HG03280 (cell line): ENCODE measurements around the gene FGF14.

Experiments
- ATAC-seq: cut with Tn5 transposase; IDR thresholded peaks from one replicate; pipeline ENCODE4 v1.9.1; 2021; ENCODE audit warnings: mild to moderate bottlenecking, moderate library complexity; ENCODE audit not compliant: unreplicated experiment

Gene FGF14

DNA sequence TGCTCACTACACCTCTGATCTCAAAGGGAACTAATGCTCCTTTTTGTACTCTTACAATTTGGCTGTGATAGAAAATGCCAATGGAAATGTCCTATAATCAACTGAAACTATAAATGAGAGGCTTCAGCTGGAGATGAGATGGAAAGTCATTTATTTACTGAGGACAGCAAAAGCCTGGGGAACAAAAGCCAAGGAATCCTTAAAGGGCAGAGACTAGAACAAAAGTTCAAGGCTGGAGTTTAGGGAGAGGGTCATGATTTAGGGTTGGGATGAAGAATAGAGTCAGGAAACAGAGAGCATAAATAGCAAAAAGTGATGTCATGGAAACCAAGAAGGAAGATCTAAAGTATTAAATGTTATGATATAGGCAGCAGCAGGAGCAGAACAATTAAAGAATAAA is 401.1 kb downstream of the FGF14 start:
- ATAC-seq: no peak

DNA sequence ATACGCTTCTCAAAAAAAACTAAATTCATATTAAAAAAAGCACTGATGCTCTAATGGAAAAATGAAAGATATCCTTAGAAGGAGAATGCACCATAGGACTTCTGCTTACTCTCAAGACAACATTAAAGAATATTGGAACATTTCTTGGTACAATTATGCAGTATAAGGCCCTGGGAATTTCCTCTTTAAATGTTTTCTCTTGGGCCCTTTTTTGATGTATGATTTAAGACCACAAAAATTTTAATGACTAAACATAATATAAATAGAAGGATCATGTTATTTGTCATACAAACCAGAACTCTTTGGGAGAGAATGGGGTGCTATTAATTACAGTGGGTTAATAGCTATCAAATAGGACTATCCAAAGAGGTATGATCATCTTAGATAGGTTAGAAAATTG is 403.7 kb downstream of the FGF14 start:
- ATAC-seq: no peak

DNA sequence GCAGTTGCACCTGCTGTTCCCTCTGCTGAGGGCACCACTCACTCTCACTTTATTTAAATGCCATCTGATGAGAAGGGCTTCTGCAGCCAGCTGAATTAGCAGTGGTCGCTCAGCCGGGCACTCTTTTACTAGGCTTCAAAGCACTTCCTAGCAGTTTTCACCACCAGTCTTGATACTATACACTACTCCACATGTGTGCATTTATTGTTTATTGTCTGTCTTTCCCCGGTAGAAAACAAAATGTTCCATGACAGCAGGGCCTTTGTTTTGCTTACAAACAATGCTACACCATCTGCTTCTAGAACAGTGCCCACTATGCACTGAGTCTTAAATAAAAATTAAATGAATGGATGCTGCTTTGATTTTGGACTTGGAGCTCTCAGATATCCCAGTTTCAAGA is 404.9 kb downstream of the FGF14 start:
- ATAC-seq: no peak

DNA sequence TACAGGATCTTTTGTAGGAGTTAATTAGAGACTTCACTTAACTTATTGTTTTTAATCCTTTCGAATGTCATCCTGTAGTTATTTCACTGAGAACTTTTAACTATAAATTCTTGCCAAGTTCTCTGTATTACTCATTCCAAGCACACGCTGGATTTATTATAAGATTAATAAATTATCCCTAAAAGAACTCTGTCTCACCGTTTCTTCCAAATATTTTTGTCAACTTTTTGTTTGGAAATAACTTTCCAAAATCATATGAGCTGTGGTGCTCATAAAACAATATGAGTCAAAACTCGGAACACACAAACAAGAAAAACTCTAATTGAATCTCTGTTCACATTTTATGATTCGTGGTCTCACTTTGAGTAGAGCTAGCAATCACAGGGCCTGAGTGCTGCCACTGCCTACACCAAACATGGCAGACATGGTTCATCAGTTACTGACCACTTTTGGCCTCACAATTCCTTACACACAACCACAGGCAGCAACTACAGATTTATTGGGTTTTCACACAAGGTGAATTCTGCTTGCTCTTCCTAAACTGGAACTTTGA is 412.0 kb downstream of the FGF14 start:
- no peak for ATAC-seq

DNA sequence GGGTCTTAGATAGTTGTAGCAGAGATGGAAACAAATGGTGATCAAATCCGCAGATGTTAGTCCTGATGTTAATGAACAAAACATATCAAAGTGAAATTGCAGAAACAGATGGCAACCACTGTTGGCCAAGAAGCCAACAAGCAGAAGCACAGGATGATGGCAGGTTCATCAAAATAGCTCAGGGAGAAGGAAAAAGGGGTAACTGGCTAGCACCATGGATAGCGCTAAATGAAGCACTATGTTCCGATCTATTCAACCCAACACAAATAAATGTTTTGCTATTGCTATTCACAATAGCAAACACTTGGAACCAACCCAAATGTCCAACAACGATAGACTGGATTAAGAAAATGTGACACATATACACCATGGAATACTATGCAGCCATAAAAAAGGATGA is 413.7 kb downstream of the FGF14 start:
- no peak for ATAC-seq

DNA sequence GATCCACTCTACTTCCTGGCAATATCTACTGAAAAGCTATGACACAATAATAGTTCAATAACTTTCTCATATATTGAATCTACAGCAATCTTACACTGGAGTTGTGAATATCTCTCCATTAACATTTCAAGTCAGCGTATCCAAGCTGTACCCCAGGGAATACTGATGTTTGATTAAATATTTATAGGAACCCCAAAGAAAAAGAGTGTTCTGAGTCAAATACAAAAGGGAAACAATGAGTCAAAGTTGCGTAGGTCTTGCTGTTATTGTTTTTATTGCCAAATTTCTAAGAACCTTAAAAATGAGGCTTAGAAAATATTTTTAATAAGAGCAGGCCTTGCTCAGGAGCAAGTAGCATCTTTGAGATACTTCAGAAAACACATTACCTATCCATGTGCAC is 415.5 kb downstream of the FGF14 start:
- no peak for ATAC-seq

DNA sequence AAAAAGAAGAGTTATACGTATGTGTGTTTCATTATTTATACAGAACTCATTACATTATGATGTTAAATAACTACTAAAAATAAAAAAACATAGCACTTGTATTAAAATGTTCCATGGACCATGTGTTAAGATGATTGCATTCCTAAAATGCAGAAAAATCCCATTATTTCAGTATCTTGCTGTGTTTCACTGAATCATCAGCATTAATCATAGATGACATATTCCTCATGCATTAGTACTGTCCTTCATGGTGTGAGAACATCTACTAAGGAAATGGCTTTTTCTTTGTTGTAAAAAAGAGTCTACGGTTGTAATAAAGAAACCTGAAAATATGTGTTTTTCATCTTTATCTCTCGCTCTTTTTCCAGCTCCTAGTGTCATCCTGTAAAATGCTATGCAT is 416.5 kb downstream of the FGF14 start:
- ATAC-seq: no peak

DNA sequence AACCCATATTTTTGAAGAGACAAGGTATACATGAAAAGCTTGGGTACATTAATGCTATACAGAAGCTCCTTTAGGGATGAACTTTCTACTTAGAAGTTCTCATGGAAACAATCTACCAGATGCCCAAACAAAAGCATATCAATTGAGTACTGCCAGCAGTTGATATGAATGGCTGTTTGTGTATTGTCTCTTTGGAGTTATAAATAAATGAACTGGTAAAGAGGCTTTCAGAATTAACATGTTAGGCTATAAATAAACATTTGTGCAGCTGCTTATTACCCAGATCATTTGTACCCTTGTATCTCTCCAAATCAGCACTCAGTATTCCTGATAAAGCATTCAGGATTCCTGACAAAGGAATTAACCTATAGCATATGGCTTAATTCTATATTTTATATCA is 418.9 kb downstream of the FGF14 start:
- no peak for ATAC-seq

DNA sequence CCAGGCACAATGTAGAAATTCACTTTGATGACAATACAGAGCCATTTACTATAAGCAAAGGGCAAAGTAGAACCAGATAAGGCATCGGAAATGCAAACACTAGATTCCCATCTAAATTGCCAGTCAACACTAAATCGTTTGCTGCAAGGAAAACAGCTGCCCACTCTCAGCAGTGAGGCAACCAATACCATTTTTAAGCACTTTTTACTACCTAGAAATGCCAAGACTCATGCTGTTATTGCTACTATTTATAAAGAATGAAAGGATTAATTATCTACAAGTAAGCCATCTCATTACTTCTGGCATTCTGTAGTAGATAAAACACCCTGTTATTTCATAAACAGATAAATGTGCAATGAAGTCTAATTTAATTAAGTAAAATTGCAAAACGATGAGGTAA is 422.0 kb downstream of the FGF14 start:
- no peak for ATAC-seq

DNA sequence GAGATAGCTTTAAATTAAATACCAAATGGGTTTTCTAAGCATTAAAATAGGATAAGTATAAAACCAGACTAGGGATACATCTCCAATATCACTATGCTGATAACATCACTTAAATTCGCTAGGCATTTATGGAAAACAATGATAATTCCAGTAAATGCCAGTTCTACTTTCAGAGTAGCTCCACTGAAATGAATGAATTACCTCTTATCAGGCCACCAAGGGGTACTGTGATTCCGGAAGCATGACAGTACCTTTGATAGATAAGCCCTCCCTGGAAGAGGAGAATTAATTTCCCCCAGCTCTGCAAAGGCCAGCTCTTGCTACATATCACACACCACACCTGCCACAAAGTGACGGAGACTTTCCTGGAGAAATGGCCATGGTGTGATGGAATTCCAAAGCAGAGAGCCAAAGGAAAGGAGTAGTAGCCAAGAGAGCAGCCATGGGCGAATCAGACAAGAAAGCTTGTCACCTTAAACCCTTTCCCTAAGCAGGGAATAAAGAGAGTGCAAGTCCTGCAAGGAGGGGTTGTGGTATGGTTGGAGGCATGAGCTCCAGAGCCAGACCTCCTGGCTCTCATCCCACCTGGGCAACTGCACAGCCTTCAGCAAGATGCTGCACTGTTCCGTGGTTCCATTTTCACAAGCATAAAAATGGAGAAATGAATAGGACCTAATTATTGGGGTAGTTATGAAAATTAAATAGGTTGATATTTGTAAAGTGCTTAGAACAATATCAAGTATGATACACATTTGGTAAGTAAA is 423.1 kb downstream of the FGF14 start:
- ATAC-seq: no peak

DNA sequence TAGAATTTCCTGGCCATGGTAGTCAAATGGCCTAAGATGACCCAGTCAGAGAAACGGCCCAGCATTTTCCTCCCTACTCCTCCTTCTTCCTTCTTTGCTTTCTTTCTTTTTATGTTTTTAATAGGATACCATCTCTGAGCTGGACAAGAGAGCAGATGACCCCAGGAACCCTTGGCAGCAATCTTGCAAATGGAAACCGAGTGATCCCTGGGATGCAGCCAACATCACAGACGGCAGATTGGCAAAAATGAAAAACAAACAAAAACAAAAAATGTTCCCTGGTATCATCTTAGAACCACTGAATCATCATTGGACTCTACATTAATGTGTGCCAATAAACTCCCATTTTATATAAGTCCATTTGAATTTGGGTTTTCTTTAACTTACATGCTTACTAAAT is 424.4 kb downstream of the FGF14 start:
- no peak for ATAC-seq

DNA sequence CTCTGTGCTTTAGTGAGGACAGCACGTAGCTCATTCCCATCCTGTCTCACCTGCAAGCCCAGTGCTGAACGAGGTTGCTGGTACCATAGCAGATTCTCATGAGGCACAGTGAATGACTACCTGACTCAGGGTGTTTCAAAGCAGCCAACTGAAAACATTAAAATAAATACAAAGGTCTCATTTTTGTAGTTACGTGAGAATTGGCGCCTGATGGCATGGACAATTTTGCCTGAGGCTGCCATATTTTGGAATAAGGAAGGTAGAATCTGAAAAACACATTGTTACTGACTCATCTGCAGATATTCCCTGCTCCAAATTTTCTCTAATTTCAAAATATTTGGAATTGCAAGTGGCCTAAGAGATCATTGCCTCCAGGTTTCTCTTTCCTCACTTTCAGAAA is 429.7 kb downstream of the FGF14 start:
- ATAC-seq: no peak

DNA sequence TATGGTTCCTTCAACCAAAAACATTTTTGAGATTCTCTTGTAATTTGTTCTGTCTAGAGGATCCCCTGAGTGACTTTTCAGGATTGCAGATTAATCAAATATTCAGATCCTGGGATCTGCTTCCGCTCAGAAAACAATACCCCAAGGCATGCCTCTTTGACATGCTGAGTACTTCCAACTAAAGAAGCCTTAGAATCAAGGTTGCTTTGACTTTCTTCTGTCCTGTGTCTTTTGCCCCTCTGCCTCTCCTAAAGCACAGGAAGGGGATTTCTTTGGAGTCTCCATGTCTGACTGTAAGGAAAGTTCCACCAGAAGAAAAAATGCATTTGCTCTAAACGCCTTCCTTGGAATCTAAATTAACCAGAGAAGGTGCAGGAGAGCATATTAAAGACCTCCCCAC is 431.5 kb downstream of the FGF14 start:
- no peak for ATAC-seq

DNA sequence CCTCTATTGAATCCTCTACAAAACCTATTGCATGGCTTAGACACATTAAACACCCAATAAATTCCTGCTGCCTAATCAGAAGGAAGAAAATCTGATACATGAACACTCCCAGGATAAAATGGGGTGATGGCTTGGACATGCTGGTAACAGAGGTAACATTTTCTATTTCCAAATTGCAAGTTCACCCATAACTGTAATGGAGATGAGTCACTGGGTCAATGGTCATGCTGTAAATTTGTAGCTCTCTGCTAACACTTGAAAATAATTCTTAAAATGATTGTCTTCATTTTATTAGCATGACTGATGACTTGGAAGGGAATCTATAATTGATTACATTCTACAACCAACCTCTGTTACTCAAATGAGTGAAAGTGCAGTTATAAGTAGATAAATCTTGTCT is 434.1 kb downstream of the FGF14 start:
- ATAC-seq: no peak

DNA sequence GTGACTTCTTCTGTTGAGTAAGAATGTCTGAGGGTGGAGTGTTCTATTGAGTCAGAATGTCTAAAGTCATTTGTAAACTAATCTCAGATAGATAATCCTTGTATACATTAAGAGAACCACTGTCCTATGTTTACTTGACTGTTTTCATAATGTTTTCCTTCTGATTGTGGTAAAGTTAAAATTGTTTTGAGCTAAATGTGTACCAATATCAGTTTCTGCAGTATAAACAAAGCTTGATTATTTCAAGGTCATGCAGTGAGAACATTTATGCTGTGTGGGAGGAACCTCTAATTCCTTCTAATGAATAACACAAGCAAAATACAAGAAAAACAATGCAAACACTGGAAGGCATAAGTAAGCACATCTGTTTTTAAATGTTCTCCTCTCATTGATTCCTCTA is 434.6 kb downstream of the FGF14 start:
- ATAC-seq: no peak

DNA sequence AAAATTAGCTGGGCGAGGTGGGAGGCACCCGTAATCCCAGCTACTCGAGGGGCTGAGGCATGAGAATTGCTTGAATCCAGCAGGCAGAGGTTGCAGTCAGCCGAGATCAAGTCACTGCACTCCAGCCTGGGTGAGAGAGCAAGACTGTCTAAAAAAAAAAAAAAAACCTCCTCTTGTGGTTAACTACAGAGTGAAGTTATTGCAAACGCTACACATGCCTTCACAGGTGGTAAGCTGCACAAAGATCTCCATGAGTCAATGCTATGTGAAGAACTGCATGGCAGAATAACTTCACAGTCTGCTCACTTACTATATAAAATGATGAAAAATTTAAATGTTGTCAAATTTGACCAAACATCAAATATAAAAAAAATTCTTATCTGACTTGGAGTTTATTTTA is 436.8 kb downstream of the FGF14 start:
- no peak for ATAC-seq

DNA sequence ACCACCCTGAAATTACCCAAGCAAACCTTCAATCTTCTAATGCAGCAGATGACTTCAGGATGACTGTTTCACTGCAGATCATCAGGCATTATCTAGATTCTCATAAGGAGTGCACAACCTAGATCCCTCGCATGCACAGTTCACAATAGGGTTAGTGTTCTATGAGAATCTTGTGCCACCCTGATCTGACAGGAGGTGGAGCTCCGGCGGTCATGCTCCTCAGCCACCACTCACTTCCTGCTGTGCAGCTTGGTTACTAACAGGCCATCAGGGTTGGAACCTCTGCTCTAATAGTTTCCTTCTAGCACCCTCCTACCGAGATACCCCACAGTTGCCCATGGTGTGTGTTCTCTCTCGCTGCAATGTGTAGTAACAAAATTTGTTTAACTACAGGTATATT is 442.8 kb downstream of the FGF14 start:
- no peak for ATAC-seq

DNA sequence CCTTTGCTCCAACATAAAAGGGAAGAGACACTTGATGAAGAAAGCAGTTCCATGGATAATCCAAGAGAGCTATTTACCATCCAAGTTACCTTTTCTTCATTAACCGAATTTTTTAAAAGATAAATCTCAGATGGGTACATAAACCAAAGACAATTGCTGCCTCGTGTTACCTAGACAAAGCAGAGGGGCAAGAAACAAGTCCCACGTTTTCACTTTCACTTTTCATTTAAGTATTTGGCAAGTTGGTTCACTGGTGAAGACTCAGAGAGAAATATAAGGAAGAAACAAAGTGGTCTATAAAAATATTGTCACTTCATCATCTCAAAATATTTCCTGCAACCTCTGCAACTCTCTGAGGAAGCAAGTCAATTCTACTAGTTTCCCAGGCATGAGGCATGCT is 446.1 kb downstream of the FGF14 start:
- ATAC-seq: no peak

DNA sequence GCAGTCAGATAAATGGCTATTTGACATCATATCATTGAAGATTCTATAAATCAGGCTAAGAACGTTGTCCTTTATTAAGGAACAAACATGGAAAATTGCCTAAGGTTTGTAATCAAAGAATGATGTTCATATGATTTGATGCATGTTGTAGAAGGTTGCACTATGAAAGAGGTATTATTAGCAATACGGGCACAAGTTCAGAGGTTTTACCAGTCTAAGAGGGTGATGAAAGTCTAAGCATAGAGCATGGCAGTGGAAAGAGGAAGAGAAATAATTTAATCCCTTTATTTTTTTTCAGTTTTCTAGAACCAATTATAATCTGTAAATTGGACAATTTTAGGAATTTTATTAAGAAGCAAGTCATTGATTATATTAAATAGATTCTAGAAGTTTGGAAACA is 450.7 kb downstream of the FGF14 start:
- no peak for ATAC-seq

DNA sequence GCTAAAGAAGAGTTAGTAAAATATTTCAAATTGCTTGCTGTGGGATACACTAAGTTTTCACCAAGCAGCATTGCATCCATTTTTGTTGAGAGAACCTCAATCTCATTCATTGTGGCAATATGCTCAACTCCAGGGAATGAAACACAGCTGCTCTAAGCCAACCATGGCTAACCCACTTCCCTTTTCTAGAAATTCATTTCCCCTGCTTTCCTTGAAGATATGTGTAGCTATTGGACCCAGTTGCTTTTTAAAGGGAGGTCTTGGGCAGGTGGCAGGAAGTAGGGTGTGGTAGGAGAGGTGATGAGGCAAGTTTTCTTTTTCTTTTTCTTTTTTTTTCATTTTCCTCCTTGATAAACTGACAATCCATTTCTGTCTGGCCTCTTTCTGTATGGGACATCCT is 452.2 kb downstream of the FGF14 start:
- ATAC-seq: no peak

DNA sequence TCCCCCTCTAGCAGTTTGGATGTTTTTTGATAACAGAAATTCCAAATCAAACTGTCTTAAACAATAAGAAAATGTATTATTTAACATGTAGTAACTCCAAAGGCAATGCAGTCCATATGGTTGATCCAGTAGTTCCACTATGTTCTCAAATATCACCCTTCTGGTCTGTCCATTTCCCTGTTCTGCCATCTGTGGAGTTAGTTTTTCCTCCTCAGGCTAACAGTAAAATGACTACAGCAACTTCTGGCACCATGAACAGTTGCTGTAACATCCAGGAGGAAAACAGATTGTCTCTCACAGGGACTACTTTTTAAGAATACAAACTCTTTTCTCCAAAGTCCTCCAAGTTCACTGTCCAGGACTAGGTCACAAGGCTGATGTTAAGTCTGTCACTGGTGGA is 455.4 kb downstream of the FGF14 start:
- ATAC-seq: no peak

DNA sequence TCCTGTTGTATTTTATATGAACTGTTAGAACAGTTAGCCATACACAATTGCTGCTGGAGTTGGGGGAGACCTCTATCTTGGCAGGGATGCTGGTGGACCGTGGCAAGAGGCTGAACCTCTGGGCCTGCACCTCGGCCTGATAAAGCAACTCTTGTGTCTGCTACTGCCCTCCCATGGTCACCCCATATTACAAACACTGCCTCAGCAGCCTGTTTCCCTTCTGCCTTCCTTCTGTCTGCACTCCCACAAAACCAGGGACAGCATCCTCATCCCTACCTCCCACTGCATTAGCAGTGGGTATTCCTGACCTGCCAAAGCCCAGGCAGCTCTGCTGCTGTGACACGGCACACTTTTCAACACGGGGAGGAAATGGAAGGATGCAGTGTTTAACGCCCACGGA is 456.4 kb downstream of the FGF14 start:
- ATAC-seq: no peak

DNA sequence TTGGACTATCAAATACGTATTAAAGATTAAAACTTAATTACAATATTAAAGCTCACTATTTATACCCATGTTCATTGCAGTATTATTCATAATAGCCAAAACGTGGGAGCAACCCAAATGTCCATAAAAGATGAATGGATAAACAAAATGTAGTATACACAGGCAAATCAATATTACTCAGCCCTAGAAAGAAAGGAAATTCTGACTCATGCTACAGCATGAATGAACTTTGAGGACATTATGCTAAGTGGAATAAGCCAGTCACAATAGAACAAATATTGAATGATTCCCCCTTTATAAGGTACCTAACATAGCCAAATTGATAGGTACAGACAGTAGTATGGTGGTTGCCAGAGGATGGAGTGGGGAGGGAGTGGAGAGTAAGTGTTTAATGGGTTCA is 457.3 kb downstream of the FGF14 start:
- ATAC-seq: no peak
